ENCODE data around the gene HDGFL2.

Gene HDGFL2

DNA sequence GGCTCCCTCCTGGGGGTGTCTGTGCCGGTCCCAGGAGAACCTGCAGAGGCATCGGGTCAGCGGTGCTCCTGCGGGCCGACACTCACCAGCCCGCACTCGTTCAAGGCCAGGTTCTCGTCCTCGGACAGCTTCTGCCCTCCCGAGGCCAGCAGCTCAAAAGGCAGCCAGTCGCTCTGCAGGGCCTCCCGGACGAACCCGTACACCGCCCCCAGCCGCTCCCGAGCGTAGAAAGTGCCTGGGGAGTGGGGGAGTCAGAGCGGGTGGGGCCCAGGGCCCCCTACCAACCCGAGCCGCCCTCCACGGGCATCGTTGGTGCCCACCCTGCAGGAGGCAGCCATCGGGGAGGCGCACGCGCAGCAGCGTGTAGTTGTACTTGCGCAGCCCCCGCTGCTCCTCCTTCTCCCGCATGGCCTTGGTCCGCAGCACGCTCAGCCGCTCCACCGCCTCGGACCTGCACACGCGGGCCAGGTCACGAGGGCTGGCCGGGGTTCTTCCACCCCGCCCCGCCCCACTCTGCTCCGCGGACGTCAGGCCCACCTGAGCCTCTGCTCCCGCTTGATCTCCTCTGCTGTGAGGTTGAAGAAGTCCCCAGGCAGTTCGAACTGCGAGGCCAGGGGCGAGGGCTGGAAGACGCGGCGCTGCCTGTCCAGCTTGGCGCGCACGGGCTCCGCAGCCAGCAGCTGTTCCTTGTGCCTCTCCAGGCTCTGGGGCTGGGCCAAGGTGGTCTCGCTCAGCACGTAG is 26.0 kb upstream of the HDGFL2 start:
- DNase-seq (ENCODE audit: low spot score): no peak

DNA sequence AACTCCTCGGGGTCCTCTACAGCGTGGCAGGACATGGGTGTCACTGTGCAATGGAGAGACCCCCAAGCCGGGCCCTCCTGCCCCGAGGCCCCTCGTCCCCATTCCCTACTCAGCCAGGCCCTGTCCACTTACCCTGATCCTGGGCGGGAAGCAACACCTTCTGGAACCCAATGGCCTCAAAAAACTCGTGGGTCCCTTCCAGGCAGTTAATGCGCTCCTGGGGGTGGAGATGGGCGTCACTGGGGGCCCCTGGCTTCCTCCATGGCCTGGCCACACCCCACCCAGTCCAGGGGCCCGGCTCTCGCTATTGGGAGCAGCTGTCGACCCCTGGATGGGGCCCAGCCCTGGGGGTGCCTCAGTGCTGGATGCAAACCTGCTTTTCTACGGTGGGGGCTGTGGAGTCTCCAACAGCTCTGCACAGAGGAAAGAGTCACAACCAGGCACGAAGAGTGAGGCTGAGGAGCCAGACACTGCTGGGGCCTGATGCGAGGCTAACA is 25.3 kb upstream of the HDGFL2 start:
- DNase-seq (ENCODE audit: low spot score): no peak

- DNase-seq (ENCODE audit: low spot score): no peak
Observed at GRCh38 chr19:4447327-4448146, 24.6 kb upstream of the HDGFL2 start.

DNA sequence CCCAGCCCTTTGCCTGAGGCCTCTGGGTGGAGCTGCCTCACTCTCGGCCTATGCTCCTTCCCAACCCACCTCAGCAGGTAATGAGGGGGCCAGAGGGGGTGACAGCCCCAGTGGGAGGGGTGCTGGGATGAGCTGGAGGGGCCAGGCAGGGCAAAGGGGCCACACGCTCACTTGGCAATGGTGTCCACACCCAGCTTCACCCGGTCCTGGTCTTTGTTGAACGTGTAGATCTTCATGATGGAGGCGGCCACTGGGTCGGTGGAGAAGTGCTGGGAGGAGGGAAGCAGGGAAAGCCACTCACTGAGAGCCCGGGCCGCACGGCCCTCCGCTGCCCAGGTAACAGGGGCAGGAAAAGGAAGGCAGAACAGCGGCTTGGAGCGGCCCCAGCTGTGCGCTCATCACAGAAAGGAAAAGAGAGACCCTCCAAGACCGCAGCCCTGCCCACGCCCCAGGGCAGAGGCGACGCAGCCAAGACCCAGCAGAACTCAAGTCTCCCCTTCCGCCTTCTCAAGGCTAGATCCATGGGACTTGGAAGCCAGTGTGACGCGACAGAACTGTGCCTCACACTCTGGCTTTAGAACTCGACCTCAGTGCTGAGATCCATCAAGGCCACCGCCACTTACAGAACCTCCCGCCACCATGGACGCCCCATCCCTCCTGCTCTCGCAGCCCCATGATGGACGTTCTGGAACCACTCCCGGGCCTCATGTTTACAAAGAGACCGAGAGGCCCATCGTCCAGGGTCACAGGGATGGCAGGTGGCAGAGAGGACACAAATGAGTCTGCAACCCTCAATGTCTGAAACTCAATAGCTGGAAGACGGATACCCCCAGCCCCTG is 23.7 kb upstream of the HDGFL2 start:
- DNase-seq (ENCODE audit: low spot score): no peak

- DNase-seq (ENCODE audit: low spot score): peak; percentile 19
Observed at GRCh38 chr19:4449022-4449638, 23.0 kb upstream of the HDGFL2 start.

DNA sequence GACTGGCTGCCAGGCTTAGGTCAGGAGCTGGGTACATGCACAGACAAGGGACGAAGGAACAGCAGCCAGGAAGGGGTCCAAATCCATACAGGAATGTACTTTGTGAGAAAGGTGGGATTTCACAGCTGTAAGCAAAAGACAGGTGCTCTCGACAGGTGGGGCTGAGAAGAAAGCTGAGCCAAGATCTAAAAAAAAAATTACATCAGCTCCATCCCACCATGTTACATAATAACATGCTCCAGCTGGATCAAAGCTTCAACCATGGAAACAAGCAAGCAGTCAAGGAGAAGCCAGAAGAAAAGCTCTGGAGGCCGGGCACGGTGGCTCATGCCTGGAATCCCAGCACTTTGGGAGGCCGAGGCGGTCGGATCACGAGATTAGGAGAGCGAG is 22.5 kb upstream of the HDGFL2 start:
- no peak for DNase-seq (ENCODE audit: low spot score)

GRCh38 chr19:4452230-4452990 is 19.7 kb upstream of the HDGFL2 start:
- DNase-seq (ENCODE audit: low spot score): no peak

DNA sequence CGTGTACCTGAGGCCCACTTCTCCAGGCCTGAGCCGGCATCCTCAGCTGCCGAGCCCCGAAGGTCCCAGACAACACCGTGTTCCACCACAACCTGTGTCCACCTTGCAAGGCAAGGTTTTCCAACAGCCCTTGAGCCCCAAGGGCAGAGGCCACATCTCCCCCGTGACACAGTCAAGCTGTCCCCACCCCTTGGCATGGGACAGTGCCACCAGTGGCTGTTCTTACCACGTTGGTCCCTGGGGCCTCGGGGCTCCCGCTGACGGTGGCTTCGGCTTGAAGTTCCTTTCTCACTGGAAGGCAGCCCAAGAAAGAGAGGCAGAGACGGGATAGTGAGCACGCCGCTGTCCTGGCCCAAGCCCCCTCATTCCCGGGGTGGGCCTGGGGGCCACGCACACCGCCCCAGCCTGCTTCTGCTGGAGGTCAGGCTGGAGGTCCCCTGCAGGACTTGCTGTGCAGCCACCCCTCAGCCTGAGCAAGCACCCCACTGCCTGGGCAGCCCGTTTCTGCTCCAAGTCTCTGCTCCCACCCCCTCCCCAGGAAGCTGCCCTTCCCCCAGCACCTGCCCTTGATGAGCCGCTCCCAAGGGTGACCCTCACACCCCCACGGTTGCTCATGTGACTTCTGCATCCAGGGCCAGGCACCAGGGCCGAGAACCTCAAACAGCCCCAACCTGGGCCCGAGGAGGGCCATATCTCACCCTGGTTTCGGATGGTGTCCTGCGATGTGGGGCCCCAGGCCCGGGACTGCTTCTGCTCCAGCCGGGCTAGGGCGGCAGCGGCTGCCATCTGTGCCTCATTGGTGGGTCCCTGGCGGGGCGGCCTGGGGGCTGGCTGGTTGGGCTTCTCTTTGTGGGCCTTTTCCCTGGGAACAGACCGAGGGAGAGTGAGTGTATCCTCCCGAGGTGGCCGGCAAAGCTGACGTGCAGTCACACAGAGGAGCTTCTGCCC is 18.6 kb upstream of the HDGFL2 start:
- no peak for DNase-seq (ENCODE audit: low spot score)

DNA sequence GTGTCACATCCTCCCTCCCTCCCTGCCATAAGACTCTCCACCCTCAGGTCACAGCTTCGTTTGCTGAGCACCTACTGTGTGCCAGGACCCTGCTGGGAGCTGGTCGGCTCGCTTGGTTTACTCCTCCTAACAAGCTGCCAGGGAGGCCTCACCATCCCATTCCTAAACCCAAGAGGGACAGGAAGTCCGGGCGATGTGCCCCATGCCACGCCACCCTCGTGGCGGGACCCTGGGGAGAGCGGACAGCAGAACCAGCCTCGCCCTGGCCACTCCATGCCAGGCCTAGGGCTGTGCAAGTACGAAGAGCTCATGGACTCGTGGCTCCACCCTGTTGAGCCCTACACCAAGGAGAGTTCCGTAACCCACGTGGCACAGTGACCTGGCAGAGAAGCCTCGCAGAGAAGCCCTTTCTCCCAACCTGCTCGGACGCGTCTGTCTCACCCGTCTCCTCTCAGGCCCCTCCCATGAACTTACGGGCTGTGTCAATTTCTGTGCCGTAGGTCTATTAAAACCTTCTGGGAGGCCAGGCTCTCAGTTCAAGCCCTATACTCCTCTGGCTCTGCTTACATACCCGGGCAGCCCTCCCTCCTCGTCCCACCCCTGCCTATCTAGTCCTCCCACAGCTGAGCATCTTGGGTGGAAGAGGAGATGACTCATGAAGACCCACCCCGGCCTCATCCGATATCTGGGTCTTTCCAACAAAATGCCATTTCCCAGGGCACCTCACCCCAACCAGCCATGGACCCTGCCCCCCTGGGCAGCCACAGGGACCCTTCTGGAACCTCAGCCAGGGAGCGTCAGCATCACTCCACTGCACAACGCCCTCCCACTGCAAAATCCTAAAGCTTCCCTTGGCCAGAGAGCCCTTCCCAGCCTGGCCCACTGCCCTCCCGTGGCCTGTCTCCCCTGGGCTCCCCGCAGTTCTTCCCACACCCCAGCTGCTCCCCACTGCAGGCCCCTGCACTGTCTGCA is 17.1 kb upstream of the HDGFL2 start:
- peak; percentile 95 for DNase-seq (ENCODE audit: low spot score)

- DNase-seq (ENCODE audit: low spot score): peak; percentile 72
Observed at GRCh38 chr19:4455719-4456475, 16.2 kb upstream of the HDGFL2 start.

DNA sequence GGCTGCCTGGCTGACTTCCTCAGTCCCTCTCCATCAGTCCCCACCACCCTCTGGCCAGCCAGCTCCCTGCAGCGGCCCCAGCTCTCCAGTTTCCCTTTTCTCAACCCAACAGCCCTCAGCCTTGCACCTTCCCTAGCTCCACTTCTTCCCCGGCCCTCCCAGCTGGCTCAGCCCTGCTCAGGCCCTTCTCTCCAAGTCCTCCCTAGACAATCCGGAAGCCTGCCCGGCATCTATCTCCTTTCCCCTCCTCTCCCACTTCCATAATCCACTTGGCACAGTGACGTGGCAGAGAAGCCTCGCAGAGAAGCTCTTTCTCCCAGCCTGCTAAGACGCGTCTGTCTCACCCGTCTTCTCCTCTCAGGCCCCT is 15.6 kb upstream of the HDGFL2 start:
- DNase-seq (ENCODE audit: low spot score): peak; percentile 56

- DNase-seq (ENCODE audit: low spot score): no peak
Observed at GRCh38 chr19:4456843-4457653, 15.0 kb upstream of the HDGFL2 start.

DNA sequence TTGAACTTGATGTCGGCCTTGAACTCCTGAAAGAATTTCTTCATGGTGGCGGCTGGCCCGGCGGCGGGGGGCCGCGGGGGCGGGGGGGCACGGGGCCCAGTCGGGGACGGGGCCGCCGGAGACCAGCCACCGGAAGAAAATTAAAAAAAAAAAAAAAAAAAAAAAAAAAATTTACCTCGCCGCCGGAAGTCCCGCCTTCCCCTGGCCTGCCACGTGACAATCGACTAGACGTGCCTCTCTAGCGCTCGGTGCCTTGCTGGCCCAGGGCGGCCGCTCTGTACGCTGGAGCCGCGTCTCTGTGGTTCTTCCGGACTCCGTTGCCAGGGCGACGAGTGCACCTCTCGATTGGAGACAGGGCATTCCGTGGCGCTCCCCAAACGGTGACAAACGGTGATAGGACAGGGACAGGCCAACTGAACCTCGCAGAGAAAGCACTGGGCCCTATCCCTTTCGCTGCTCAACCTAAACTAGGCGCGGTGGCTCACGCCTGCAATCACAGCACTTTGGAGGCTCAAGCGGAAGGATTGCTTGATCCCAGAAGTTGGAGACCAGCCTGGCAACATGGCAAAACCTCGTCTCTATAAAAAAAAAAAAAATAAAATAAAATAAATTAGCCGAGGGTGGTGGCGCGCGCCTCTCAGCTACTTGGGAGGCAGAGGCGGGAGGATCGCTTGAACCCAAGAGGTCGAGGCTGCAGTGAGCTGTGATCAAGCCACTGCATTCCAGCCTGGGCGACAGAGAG is 14.3 kb upstream of the HDGFL2 start, which contains the start of gene UBXN6:
Gene UBXN6 (minus strand): TSS at position 141 of the 742 bp plus-strand sequence. CDS start 97 bp downstream, at position 44.
- peak; percentile 99 for DNase-seq (ENCODE audit: low spot score)

- no peak for DNase-seq (ENCODE audit: low spot score)
Observed at GRCh38 chr19:4464815-4465581, 7.1 kb upstream of the HDGFL2 start.

- no peak for DNase-seq (ENCODE audit: low spot score)
Observed at GRCh38 chr19:4467835-4468234, 4.3 kb upstream of the HDGFL2 start.

All from hematopoietic multipotent progenitor cell treated with erythropoietin and hydrocortisone succinate and interleukin-3 and kit ligand, for 15 days (in vitro differentiated cells).